RWPE2 (cell line): ENCODE measurements around the gene ARHGEF10L.
A peak's percentile ranks its signal among the peaks of the same experiment; 100 is the strongest.

Experiments used
- ATAC-seq: fragments of 200-7000 bp; cut with Tn5 transposase; 3 replicates; pipeline ENCODE4 v1.9.1; 2021; ENCODE audit warnings: low read depth
- DNase-seq: peaks from one replicate; pipeline ENCODE4 v3.0.0-alpha.2; 2020; ENCODE audit warnings: low spot score
- H3K27ac ChIP-seq: fragments of 450-650 bp; 2 replicates; pipeline ENCODE4 v1.5.1; 2017; ENCODE audit warnings: mild to moderate bottlenecking; ENCODE audit not compliant: poor library complexity, severe bottlenecking
- H3K27me3 ChIP-seq: fragments of 250-450 bp; sonication (Bioruptor Pico); 2 replicates; pipeline ENCODE4 v1.5.1; 2021; ENCODE audit warnings: mild to moderate bottlenecking, moderate library complexity; ENCODE audit not compliant: insufficient read depth, poor library complexity, severe bottlenecking
- H3K36me3 ChIP-seq: fragments of 250-450 bp; sonication (Bioruptor Pico); 2 replicates; pipeline ENCODE4 v1.5.1; 2020; ENCODE audit warnings: low read depth, mild to moderate bottlenecking, moderate library complexity
- H3K4me1 ChIP-seq: fragments of 250-450 bp; sonication (Bioruptor Pico); 2 replicates; pipeline ENCODE4 v1.5.1; 2021; ENCODE audit warnings: mild to moderate bottlenecking, moderate library complexity; ENCODE audit not compliant: insufficient read depth, poor library complexity, severe bottlenecking
- H3K4me3 ChIP-seq: fragments of 250-450 bp; sonication (Bioruptor Pico); 2 replicates; pipeline ENCODE4 v1.5.1; 2021; ENCODE audit warnings: mild to moderate bottlenecking, moderate library complexity; ENCODE audit not compliant: severe bottlenecking
- H3K9me3 ChIP-seq: fragments of 250-450 bp; sonication (Bioruptor Pico); 2 replicates; pipeline ENCODE4 v1.5.1; 2021; ENCODE audit warnings: mild to moderate bottlenecking, moderate library complexity; ENCODE audit not compliant: severe bottlenecking
- CTCF ChIP-seq: fragments of 450-650 bp; IDR thresholded peaks from one replicate; pipeline ENCODE4 v1.5.1; 2017; ENCODE audit warnings: mild to moderate bottlenecking, moderate library complexity; ENCODE audit not compliant: poor library complexity, severe bottlenecking

The ARHGEF10L gene

GRCh38 chr1:17635276-17635675 is 95.8 kb downstream of the ARHGEF10L start:
- no peaks in the 10 kb centered on the region for H3K27me3 ChIP-seq
- H3K9me3 ChIP-seq = no peaks in the 10 kb centered on the region
- ATAC-seq (no peak), DNase-seq (no peak)
- peaks cover 11% of the 10 kb centered on the region for H3K36me3 ChIP-seq
- H3K4me3 ChIP-seq = no peak overlapping the region
- no peak for TF ChIP-seq CTCF
- H3K4me1 ChIP-seq = no peaks in the 10 kb centered on the region
- H3K27ac ChIP-seq = no peak overlapping the region

GRCh38 chr1:17635811-17636210 is 96.3 kb downstream of the ARHGEF10L start:
- Histone ChIP-seq H3K27me3 (no peaks in the 10 kb centered on the region), H3K4me1 (no peaks in the 10 kb centered on the region), H3K9me3 (no peaks in the 10 kb centered on the region), H3K27ac (no peak overlapping the region), H3K36me3 (peaks cover 11% of the 10 kb centered on the region), H3K4me3 (no peak overlapping the region)
- no peak for ATAC-seq
- no peak for TF ChIP-seq CTCF
- DNase-seq = no peak

GRCh38 chr1:17636612-17637011 is 97.1 kb downstream of the ARHGEF10L start:
- no peak overlapping the region for H3K27ac ChIP-seq
- no peaks in the 10 kb centered on the region for H3K4me1 ChIP-seq
- DNase-seq (no peak), ATAC-seq (peak; percentile 49; the same call in 2 of the 3 replicates)
- H3K9me3 ChIP-seq = no peaks in the 10 kb centered on the region
- TF ChIP-seq CTCF = no peak
- no peaks in the 10 kb centered on the region for H3K27me3 ChIP-seq
- peaks cover 11% of the 10 kb centered on the region for H3K36me3 ChIP-seq
- no peak overlapping the region for H3K4me3 ChIP-seq

GRCh38 chr1:17637055-17637454 is 97.6 kb downstream of the ARHGEF10L start:
- DNase-seq = no peak
- no peak for TF ChIP-seq CTCF
- Histone ChIP-seq H3K36me3 (peaks cover 8% of the 10 kb centered on the region), H3K27me3 (no peaks in the 10 kb centered on the region), H3K9me3 (no peaks in the 10 kb centered on the region), H3K4me1 (no peaks in the 10 kb centered on the region), H3K27ac (no peak overlapping the region), H3K4me3 (no peak overlapping the region)
- ATAC-seq = no peak

- Histone ChIP-seq H3K9me3 (no peaks in the 10 kb centered on the region), H3K4me3 (no peak overlapping the region), H3K27me3 (no peaks in the 10 kb centered on the region), H3K36me3 (peaks cover 3% of the 10 kb centered on the region), H3K4me1 (no peaks in the 10 kb centered on the region), H3K27ac (no peak overlapping the region)
- ATAC-seq (no peak), DNase-seq (no peak)
- TF ChIP-seq CTCF = no peak
Measured at GRCh38 chr1:17639703-17640340, 100.3 kb downstream of the ARHGEF10L start.
